A549 treated with Hydrocortisone at 1 μM for 4 hours (cell line): ENCODE results near the gene RAD51B. TPM values are rescaled to one million over a fixed set of nuclear protein-coding genes. Genes with fewer than 3 reads are reported as not detected.

Experiments used
- total RNA-seq: library from RNA; stranded (reverse); fragments of 200-300 nt; extraction: Qiagen RNA extraction; gene quantifications from 5 replicates; pipeline ENCODE4 v1.2.3, GENCODE V29; 2022

RAD51B gene
- 4.3 to 6.1 TPM (median 5.2 TPM) in 5 replicates for total RNA-seq

DNA sequence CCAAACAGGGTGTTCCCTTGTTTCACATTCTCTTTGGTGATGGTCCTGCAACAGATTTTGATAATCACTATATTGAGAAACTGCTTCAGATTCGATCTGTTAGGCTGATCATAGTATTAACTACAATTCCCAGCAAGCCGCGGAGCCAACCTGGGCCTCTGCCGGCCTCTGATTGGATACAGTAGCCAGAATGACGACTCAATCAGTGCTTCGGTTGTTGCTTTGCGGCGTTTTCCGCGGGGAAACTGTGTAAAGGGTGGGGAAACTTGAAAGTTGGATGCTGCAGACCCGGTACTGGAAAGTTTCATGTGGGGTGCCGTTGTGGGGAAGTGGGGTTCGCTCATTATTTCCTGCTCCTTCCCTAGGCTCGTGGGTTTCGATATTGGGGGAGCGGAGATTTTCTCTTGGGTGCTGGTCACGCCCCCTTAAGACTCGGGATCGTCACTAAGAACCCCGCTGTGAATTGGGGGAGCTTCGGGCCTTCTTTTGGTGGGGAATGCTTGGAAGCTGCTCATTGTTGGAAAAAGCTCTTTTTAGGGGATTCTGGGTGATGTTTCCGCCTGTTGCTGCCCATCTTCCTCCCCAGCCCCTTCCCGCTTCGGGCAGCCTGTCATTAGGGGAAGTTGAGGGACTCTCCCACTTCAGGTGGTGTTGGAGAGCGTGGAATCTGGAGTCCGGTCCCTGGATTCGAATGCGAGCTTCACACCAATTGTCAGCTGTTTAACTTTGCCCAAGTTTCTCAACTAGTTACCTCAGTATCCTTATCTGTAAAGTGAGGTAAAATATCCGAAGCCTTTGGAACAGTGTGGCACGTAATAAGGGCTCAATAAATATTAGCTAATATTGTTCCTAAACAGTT, at the start of gene RAD51B:
Gene RAD51B, plus strand, starts transcription at position 217 of the 859 bp plus-strand sequence.

DNA sequence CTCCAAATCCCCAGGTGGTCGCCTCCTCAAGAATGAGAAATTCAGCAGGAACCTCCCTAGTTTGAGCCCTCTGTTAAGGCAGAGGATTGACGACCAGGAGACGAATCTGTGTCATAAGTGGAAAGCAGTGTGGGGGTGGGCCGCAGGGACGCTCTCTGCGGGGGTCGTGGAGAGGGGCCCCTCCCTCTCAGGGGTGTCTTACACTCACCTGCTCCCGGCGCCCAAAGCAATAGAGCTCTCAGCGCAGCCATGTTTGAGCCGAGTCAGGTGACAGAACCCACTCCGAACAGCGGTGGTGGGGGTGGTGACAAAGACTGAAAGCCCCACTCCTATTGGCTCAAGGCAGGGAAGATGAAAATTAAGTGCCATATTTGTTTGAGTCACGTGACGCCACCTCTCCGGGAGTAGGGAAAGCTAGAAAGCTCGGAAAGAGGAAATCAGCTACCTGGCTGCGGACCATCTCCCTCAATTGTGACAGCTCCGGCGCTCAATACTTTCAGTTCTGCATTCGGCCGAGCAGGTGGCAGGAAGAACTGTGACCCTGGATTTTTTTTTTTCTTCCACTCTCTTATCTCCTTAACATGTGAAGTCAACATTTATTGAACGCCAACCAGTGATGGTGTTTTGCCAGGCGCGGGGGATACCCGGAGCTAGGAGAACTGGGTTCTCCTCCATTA, 3.1 kb upstream of the RAD51B start, which contains the start of gene ZFYVE26:
Gene ZFYVE26, minus strand, starts transcription at position 265 of the 677 bp plus-strand sequence. CDS start 627 bp downstream, outside the sequence.

Other genes starting within 250 kb of the RAD51B start
- gene PIGH, start 219.5 kb upstream of the RAD51B start, total RNA-seq: 18.3 to 20.6 TPM (median 19.3 TPM) in 5 replicates
- 1.5 to 2.0 TPM (median 1.9 TPM) in 5 replicates for gene ARG2, start 199.9 kb upstream of the RAD51B start, total RNA-seq
- gene VTI1B, start 145.1 kb upstream of the RAD51B start, total RNA-seq: 71.6 to 90.6 TPM (median 85.9 TPM) in 5 replicates
- 55.2 to 66.1 TPM (median 57.3 TPM) in 5 replicates for gene RDH11, start 124.0 kb upstream of the RAD51B start, total RNA-seq
- gene RDH12, start 117.9 kb upstream of the RAD51B start, total RNA-seq: 0.05 to 0.14 TPM (median 0.06 TPM) in 3 of 5 replicates, not detected in the others
- 5.0 to 6.5 TPM (median 5.5 TPM) in 5 replicates for gene ZFYVE26, start 3.2 kb upstream of the RAD51B start, total RNA-seq